ENCODE measurements around the gene GAL3ST1. TPM values are rescaled to one million over a fixed set of nuclear protein-coding genes. Genes with fewer than 3 reads are reported as not detected.
"Not testable (repeated sequence)": the region's sequence is repeated elsewhere in the genome, so short reads cannot be mapped to it uniquely, and the experiment has no call there.

Gene GAL3ST1
- total RNA-seq, 1 donor from 2014 or later: 8.8 TPM

DNA sequence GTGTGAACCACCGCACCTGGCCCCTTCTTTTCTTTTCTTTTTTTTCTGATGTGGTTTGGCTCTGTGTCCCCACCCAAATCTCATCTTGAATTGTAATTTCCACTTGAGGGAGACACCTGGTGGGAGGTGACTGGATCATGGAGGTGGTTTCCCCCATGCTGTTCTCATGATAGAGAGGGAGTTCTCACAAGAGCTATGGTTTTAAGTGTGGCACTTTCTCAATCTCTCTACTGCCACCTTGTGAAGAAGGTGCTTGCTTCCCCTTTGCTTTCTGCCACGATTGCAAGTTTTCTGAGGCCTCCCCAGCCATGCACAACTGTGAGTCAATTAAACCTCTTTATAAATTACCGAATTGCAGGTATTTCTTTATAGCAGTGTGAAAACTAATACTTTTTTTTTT lies 27.6 kb upstream of the GAL3ST1 start:
- Mint-ChIP-seq H3K36me3 (ENCODE audit: low read depth) (no peaks in the 10 kb centered on the region), H3K27ac (ENCODE audit: unreplicated experiment) (no peak overlapping the region), H3K9me3 (no peaks in the 10 kb centered on the region), H3K4me3 (no peak overlapping the region), H3K27me3 (ENCODE audit: low read depth) (no peaks in the 10 kb centered on the region), H3K4me1 (peaks cover 19% of the 10 kb centered on the region)
- peak; percentile 53 for TF ChIP-seq CTCF (conservative IDR thresholded peaks at IDR 0.05)
- DNase-seq (ENCODE audit: low read depth, low spot score): no peak

GRCh38 chr22:30601464-30601863 lies 27.0 kb upstream of the GAL3ST1 start:
- no peak for TF ChIP-seq CTCF (conservative IDR thresholded peaks at IDR 0.05)
- DNase-seq (ENCODE audit: low read depth, low spot score): no peak
- H3K27me3 Mint-ChIP-seq (ENCODE audit: low read depth): no peaks in the 10 kb centered on the region
- no peak overlapping the region for H3K27ac Mint-ChIP-seq (ENCODE audit: unreplicated experiment)
- H3K4me1 Mint-ChIP-seq: peaks cover 15% of the 10 kb centered on the region
- no peaks in the 10 kb centered on the region for H3K36me3 Mint-ChIP-seq (ENCODE audit: low read depth)
- H3K9me3 Mint-ChIP-seq: no peaks in the 10 kb centered on the region
- no peak overlapping the region for H3K4me3 Mint-ChIP-seq

DNA sequence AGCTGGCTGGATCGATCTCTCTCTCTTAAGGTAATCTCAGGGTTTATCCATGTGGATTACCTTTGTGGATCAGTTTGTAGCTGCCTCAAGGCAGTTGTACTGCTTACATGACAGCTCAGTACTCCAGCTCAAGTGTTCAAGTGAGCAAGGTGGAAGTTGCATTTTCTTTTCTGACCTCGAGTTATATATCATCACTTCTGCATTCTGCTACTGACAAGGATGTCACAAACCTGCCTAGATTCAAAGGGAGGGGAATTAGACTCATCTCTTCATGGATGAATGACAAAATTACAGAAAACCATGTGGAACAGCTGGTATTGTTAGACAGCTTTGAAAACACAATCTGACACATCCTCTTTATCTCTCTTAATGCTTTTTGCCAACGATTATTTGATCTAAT lies 26.5 kb upstream of the GAL3ST1 start:
- Mint-ChIP-seq H3K27ac (ENCODE audit: unreplicated experiment) (no peak overlapping the region), H3K4me1 (peaks cover 10% of the 10 kb centered on the region)

DNA sequence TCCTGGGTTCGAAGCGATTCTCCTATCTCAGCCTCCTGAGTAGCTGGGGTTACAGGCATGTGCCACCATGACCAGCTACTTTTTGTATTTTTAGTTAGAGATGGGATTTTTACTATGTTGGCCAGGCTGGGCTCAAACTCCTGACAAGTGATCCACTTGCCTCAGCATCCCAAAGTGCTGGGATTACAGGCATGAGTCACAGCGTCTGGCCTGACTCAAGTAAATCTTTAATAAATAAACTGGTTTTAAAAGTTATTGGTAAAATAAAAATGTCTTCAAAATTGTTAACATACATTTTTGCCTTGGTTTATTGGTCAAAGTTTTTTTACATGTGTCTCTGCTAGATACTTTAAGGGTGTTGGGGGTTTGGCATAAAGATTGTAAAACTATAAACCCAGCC lies 24.5 kb upstream of the GAL3ST1 start:
- Mint-ChIP-seq H3K9me3 (no peaks in the 10 kb centered on the region), H3K27ac (ENCODE audit: unreplicated experiment) (no peak overlapping the region), H3K27me3 (ENCODE audit: low read depth) (peaks cover 2% of the 10 kb centered on the region), H3K4me3 (no peak overlapping the region), H3K4me1 (peaks cover 2% of the 10 kb centered on the region), H3K36me3 (ENCODE audit: low read depth) (no peaks in the 10 kb centered on the region)
- DNase-seq (ENCODE audit: low read depth, low spot score): no peak
- no peak for TF ChIP-seq CTCF (conservative IDR thresholded peaks at IDR 0.05)

More for the DNA sequence above, 26.5 kb upstream of the GAL3ST1 start:
- DNase-seq (ENCODE audit: low read depth, low spot score): no peak
- TF ChIP-seq CTCF (conservative IDR thresholded peaks at IDR 0.05): no peak
- Mint-ChIP-seq H3K36me3 (ENCODE audit: low read depth) (no peaks in the 10 kb centered on the region), H3K9me3 (no peaks in the 10 kb centered on the region), H3K27me3 (ENCODE audit: low read depth) (no peaks in the 10 kb centered on the region), H3K4me3 (no peak overlapping the region)

- no peaks in the 10 kb centered on the region for H3K9me3 Mint-ChIP-seq
- H3K4me1 Mint-ChIP-seq: no peaks in the 10 kb centered on the region
- H3K4me3 Mint-ChIP-seq: no peak overlapping the region
- no peak for DNase-seq (ENCODE audit: low read depth, low spot score)
- H3K27ac Mint-ChIP-seq (ENCODE audit: unreplicated experiment): no peak overlapping the region
- H3K36me3 Mint-ChIP-seq (ENCODE audit: low read depth): no peaks in the 10 kb centered on the region
- H3K27me3 Mint-ChIP-seq (ENCODE audit: low read depth): peaks cover 11% of the 10 kb centered on the region
- TF ChIP-seq CTCF (conservative IDR thresholded peaks at IDR 0.05): no peak
Observed at GRCh38 chr22:30596886-30597285, 22.4 kb upstream of the GAL3ST1 start.

- Mint-ChIP-seq H3K27ac (ENCODE audit: unreplicated experiment) (no peak overlapping the region), H3K4me3 (no peak overlapping the region)
Observed at GRCh38 chr22:30596199-30596598, 21.7 kb upstream of the GAL3ST1 start.

GRCh38 chr22:30592360-30592713 lies 17.9 kb upstream of the GAL3ST1 start:
- peaks cover 11% of the 10 kb centered on the region for H3K27me3 Mint-ChIP-seq (ENCODE audit: low read depth)
- not testable (repeated sequence) for H3K9me3 Mint-ChIP-seq; DNase-seq (ENCODE audit: low read depth, low spot score); H3K27ac Mint-ChIP-seq (ENCODE audit: unreplicated experiment); H3K4me3 Mint-ChIP-seq; H3K36me3 Mint-ChIP-seq (ENCODE audit: low read depth); H3K4me1 Mint-ChIP-seq

More at GRCh38 chr22:30596199-30596598, 21.7 kb upstream of the GAL3ST1 start:
- Mint-ChIP-seq H3K27me3 (ENCODE audit: low read depth) (peaks cover 11% of the 10 kb centered on the region), H3K4me1 (no peaks in the 10 kb centered on the region), H3K9me3 (no peaks in the 10 kb centered on the region), H3K36me3 (ENCODE audit: low read depth) (no peaks in the 10 kb centered on the region)
- DNase-seq (ENCODE audit: low read depth, low spot score): no peak
- TF ChIP-seq CTCF (conservative IDR thresholded peaks at IDR 0.05): no peak

All from neural crest cell (in vitro differentiated cells).